ENCODE data around the gene SORCS3. TPM values are rescaled to one million over a fixed set of nuclear protein-coding genes. Genes with fewer than 3 reads are reported as not detected.
"Not testable (repeated sequence)": the region's sequence is repeated elsewhere in the genome, so short reads cannot be mapped to it uniquely, and the experiment has no call there.

SORCS3 gene
- total RNA-seq, 1 experiment from 2014 or later, result not detected

DNA sequence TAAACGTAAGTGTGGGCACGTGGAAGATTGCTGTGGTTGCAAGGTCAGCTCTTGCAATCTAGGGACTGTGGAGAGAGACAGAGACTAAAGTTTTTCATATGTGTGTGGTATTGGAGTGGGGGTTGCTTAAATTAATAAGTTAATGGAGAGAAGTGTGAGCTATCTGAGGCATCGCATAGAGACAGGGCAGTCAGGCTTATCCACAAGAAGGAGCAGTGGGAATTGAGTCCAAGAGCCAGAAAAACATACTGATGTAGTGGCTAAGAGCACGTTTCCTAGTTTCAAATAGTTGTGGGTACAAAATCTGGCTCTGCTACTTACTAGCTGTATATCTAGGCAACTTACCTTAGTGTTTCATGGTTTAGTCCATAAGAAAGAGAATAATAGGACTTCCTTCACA lies 65.8 kb downstream of the SORCS3 start:
- CTCF ChIA-PET, result no interaction called here
- intact Hi-C loops (cut with micrococcal nuclease; ENCODE audit: unreplicated experiment), result no loop called here
- BruUV-seq (replicated peaks), result no TSS peak
- no peak for TF ChIP-seq EZH2 (IDR thresholded peaks at IDR 0.05; ENCODE audit: low read depth)
- TF ChIP-seq, protein P1, sequence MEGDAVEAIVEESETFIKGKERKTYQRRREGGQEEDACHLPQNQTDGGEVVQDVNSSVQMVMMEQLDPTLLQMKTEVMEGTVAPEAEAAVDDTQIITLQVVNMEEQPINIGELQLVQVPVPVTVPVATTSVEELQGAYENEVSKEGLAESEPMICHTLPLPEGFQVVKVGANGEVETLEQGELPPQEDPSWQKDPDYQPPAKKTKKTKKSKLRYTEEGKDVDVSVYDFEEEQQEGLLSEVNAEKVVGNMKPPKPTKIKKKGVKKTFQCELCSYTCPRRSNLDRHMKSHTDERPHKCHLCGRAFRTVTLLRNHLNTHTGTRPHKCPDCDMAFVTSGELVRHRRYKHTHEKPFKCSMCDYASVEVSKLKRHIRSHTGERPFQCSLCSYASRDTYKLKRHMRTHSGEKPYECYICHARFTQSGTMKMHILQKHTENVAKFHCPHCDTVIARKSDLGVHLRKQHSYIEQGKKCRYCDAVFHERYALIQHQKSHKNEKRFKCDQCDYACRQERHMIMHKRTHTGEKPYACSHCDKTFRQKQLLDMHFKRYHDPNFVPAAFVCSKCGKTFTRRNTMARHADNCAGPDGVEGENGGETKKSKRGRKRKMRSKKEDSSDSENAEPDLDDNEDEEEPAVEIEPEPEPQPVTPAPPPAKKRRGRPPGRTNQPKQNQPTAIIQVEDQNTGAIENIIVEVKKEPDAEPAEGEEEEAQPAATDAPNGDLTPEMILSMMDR (conservative IDR thresholded peaks at IDR 0.05), result no peak
- Histone ChIP-seq H2AFZ (no peak overlapping the region), H3K79me2 (ENCODE audit: low read depth) (no peaks in the 10 kb centered on the region), H3K4me3 (no peak overlapping the region), H3K36me3 (ENCODE audit: low read depth) (no peaks in the 10 kb centered on the region), H3K27me3 (ENCODE audit: insufficient read depth, low read depth) (no peaks in the 10 kb centered on the region), H3K4me2 (no peak overlapping the region), H3K27ac (no peak overlapping the region), H3K9me2 (ENCODE audit: insufficient read depth) (no peaks in the 10 kb centered on the region), H3F3A (ENCODE audit: insufficient read depth, low read depth) (no peaks in the 10 kb centered on the region), H3K4me1 (replicated peaks; ENCODE audit: insufficient read depth) (no peaks in the 10 kb centered on the region), H4K20me1 (ENCODE audit: insufficient read depth) (no peaks in the 10 kb centered on the region), H3K9me3 (ENCODE audit: insufficient read depth, low read depth) (no peaks in the 10 kb centered on the region)
- no peak for DNase-seq
- POLR2A ChIA-PET (ENCODE audit: unreplicated experiment), result no interaction called here

DNA sequence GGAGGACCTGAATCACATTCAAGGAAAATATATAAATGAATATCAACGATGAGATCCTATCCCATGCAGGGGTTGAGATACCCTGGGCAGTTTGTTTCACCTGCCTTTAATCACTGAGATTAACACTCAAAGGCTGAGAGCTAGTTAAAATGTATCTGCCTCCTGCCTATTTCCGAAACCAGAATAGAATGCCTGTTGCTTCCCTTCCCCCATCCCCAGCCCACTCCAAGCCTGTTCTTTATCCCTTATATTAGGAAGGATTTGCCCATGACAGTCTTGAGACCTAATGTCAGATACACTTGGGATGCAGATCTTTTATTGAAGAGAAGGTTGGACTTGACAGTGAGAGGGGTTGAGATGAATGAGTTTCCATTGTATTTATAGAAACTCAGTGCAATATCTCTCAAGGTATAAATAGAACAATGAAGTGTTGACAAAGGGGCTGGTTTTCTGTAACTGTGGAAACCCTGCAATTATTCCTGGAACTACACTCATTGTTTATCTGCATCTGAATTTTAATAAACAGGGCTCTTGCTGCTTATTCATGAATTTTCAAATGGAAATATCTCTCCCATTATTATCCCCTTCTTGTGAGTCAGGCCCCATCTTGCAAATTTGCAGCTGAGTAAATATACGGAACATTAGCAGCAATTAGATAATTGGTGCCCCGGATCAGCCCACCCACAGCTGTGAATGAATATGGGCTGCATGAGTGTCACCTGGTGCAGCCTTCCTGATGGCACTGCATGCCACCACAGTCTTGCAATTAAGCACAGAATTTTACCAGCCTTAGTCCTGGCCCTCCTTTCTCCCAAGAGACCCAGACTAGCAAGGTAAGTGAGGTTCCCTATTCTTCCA lies 66.7 kb downstream of the SORCS3 start:
- no TSS peak for BruUV-seq (replicated peaks)
- no peak overlapping the region for H3K4me2 ChIP-seq
- DNase-seq, result no peak
- no peak overlapping the region for H3K4me3 ChIP-seq
- H4K20me1 ChIP-seq (ENCODE audit: insufficient read depth), result no peaks in the 10 kb centered on the region
- H3K27ac ChIP-seq, result no peak overlapping the region
- H3K79me2 ChIP-seq (ENCODE audit: low read depth), result no peaks in the 10 kb centered on the region
- H3K9me3 ChIP-seq (ENCODE audit: insufficient read depth, low read depth), result no peaks in the 10 kb centered on the region
- ChIA-PET POLR2A (ENCODE audit: unreplicated experiment) (no interaction called here), CTCF (no interaction called here)
- intact Hi-C loops (cut with micrococcal nuclease; ENCODE audit: unreplicated experiment), result no loop called here
- no peaks in the 10 kb centered on the region for H3F3A ChIP-seq (ENCODE audit: insufficient read depth, low read depth)
- no peaks in the 10 kb centered on the region for H3K36me3 ChIP-seq (ENCODE audit: low read depth)
- no peaks in the 10 kb centered on the region for H3K4me1 ChIP-seq (replicated peaks; ENCODE audit: insufficient read depth)
- TF ChIP-seq, protein P1 (conservative IDR thresholded peaks at IDR 0.05), result no peak
- no peak for TF ChIP-seq EZH2 (IDR thresholded peaks at IDR 0.05; ENCODE audit: low read depth)
- no peaks in the 10 kb centered on the region for H3K27me3 ChIP-seq (ENCODE audit: insufficient read depth, low read depth)
- no peak overlapping the region for H2AFZ ChIP-seq
- H3K9me2 ChIP-seq (ENCODE audit: insufficient read depth), result no peaks in the 10 kb centered on the region

DNA sequence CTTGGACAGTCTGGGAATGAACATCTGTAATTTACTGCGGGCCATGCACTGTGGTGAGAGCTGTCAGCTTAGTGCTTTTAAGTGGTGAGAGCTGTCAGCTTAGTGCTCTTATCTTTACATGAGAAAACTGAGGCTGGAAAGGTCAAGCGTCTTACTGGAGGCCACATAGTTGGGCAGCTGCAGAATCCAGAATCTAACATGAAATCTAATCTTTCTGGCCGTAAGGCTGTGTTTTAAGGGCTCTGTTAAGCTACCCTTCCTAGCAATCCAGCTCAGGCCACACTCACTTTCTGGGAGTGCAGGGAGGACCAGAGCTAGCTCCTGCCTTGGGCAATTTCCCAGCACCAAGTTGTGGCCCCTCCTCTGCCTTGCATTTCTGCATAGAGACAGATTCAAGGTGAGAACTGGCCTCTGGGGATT lies 70.2 kb downstream of the SORCS3 start:
- DNase-seq, result no peak
- Histone ChIP-seq H3K9me2 (ENCODE audit: insufficient read depth) (no peaks in the 10 kb centered on the region), H3K79me2 (ENCODE audit: low read depth) (no peaks in the 10 kb centered on the region), H3F3A (ENCODE audit: insufficient read depth, low read depth) (no peaks in the 10 kb centered on the region), H3K4me2 (no peak overlapping the region), H3K4me3 (no peak overlapping the region), H3K4me1 (replicated peaks; ENCODE audit: insufficient read depth) (no peaks in the 10 kb centered on the region), H3K27me3 (ENCODE audit: insufficient read depth, low read depth) (no peaks in the 10 kb centered on the region), H3K36me3 (ENCODE audit: low read depth) (no peaks in the 10 kb centered on the region), H4K20me1 (ENCODE audit: insufficient read depth) (no peaks in the 10 kb centered on the region), H3K27ac (no peak overlapping the region), H2AFZ (no peak overlapping the region), H3K9me3 (ENCODE audit: insufficient read depth, low read depth) (no peaks in the 10 kb centered on the region)
- TF ChIP-seq, protein P1 (conservative IDR thresholded peaks at IDR 0.05), result no peak
- no peak for TF ChIP-seq EZH2 (IDR thresholded peaks at IDR 0.05; ENCODE audit: low read depth)
- ChIA-PET CTCF (no interaction called here), POLR2A (ENCODE audit: unreplicated experiment) (no interaction called here)
- intact Hi-C loops (cut with micrococcal nuclease; ENCODE audit: unreplicated experiment), result no loop called here
- BruUV-seq (replicated peaks), result no TSS peak

DNA sequence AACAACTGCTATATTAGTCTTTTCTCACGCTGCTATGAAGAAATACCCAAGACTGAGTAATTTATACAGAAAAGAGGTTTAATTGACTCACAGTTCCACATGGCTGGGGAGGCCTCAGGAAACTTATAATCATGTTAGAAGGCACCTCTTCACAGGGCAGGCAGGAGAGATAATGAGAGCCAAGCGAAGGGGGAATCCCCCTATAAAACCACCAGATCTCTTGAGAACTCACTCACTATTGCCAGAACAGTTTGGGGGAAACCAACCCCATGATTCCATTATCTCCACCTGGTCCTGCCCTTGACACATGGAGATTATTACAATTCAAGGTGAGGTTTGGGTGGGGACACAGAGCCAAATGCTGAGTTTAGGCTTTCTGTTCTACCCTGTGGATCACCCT lies 89.5 kb downstream of the SORCS3 start:
- H3K9me2 ChIP-seq (ENCODE audit: insufficient read depth); H3F3A ChIP-seq (ENCODE audit: insufficient read depth, low read depth); DNase-seq; H2AFZ ChIP-seq; CTCF ChIA-PET; intact Hi-C loops (cut with micrococcal nuclease; ENCODE audit: unreplicated experiment); H3K4me1 ChIP-seq (replicated peaks; ENCODE audit: insufficient read depth); H4K20me1 ChIP-seq (ENCODE audit: insufficient read depth); H3K4me3 ChIP-seq; H3K79me2 ChIP-seq (ENCODE audit: low read depth); POLR2A ChIA-PET (ENCODE audit: unreplicated experiment); H3K27ac ChIP-seq; H3K9me3 ChIP-seq (ENCODE audit: insufficient read depth, low read depth); H3K4me2 ChIP-seq; H3K27me3 ChIP-seq (ENCODE audit: insufficient read depth, low read depth); H3K36me3 ChIP-seq (ENCODE audit: low read depth); BruUV-seq (replicated peaks): not testable (repeated sequence)
